Measurements from ENCODE around the gene SZRD1.

DNA sequence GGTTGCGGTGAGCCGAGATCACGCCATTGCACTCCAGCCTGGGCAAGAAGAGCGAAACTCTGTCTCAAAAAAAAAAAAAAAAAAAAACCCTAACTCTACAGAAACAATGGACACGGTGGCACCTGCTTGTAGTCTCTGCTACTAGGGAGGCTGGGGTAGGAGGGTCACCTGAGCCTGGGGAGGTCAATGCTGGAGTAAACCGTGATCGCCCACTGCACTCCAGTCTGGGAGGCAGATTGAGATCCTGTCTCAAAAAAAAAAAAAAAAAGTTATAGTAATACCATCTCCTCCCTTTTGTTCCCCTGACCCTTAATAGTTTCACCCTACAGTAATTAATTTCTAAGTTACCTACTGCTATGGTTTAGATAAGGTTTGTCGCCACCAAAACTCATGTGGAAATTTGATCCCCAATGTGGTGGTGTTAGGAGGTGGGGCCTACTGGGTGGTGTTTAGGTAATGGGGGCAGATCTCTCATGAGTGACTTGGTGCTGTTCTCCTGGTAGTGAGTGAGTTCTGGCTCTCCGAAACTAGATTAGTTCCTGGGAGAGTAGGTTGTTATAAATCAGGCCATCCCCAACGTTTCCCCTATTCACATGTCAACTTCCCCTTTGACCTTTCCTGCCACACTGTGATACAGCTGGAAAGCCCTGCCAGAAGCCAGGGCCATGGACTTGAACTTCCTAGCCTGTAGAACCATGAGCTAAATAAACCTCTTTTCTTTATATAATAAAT is 24.5 kb upstream of the SZRD1 start:
- TF ChIP-seq ZNF274 (IDR thresholded peaks at IDR 0.05; ENCODE audit: low read depth, low read length) (no peak), YY1 (IDR thresholded peaks at IDR 0.05; ENCODE audit: insufficient read depth, insufficient read length) (no peak), SUZ12 (IDR thresholded peaks at IDR 0.05; ENCODE audit: extremely low read depth, insufficient read depth, insufficient read length) (no peak)

Measured in NT2/D1 (cell line).